HG02943 (cell line): ENCODE results near the gene KIAA0513.

Experiments
- ATAC-seq: cut with Tn5 transposase; IDR thresholded peaks from one replicate; pipeline ENCODE4 v1.9.1; 2021; ENCODE audit warnings: mild to moderate bottlenecking, low read depth, moderate library complexity; ENCODE audit not compliant: unreplicated experiment

The KIAA0513 gene

GRCh38 chr16:85126705-85127378, 99.2 kb downstream of the KIAA0513 start:
- no peak for ATAC-seq

GRCh38 chr16:85127379-85127723, 99.8 kb downstream of the KIAA0513 start:
- ATAC-seq: no peak

GRCh38 chr16:85128079-85128837, 100.7 kb downstream of the KIAA0513 start:
- no peak for ATAC-seq

- no peak for ATAC-seq
Measured at GRCh38 chr16:85129876-85130704, 102.5 kb downstream of the KIAA0513 start.

GRCh38 chr16:85130705-85131028, 103.1 kb downstream of the KIAA0513 start:
- ATAC-seq: no peak

- ATAC-seq: no peak
Measured at GRCh38 chr16:85132456-85133289, 105.1 kb downstream of the KIAA0513 start.

- ATAC-seq: no peak
Measured at GRCh38 chr16:85133290-85133599, 105.7 kb downstream of the KIAA0513 start.

- ATAC-seq: no peak
Measured at GRCh38 chr16:85134076-85134788, 106.6 kb downstream of the KIAA0513 start.

- ATAC-seq: no peak
Measured at GRCh38 chr16:85134789-85135142, 107.2 kb downstream of the KIAA0513 start.

- ATAC-seq: no peak
Measured at GRCh38 chr16:85136213-85136701, 108.7 kb downstream of the KIAA0513 start.

GRCh38 chr16:85136702-85137322, 109.2 kb downstream of the KIAA0513 start:
- ATAC-seq: no peak

GRCh38 chr16:85137323-85138072, 109.9 kb downstream of the KIAA0513 start:
- no peak for ATAC-seq

GRCh38 chr16:85138073-85138824, 110.7 kb downstream of the KIAA0513 start:
- no peak for ATAC-seq

GRCh38 chr16:85138825-85139627, 111.4 kb downstream of the KIAA0513 start:
- no peak for ATAC-seq

GRCh38 chr16:85139881-85140339, 112.3 kb downstream of the KIAA0513 start:
- ATAC-seq: no peak

- ATAC-seq: no peak
Measured at GRCh38 chr16:85140455-85141012, 112.9 kb downstream of the KIAA0513 start.
